NCI-H1092 (cell line): ENCODE measurements around the gene FURIN.
"Not testable (repeated sequence)": the region's sequence is repeated elsewhere in the genome, so short reads cannot be mapped to it uniquely, and the experiment has no call there.

Experiments
- DNase-seq: peaks from one replicate; lab custom pipeline; 2025; lab: John Stamatoyannopoulos, UW

The FURIN gene

DNA sequence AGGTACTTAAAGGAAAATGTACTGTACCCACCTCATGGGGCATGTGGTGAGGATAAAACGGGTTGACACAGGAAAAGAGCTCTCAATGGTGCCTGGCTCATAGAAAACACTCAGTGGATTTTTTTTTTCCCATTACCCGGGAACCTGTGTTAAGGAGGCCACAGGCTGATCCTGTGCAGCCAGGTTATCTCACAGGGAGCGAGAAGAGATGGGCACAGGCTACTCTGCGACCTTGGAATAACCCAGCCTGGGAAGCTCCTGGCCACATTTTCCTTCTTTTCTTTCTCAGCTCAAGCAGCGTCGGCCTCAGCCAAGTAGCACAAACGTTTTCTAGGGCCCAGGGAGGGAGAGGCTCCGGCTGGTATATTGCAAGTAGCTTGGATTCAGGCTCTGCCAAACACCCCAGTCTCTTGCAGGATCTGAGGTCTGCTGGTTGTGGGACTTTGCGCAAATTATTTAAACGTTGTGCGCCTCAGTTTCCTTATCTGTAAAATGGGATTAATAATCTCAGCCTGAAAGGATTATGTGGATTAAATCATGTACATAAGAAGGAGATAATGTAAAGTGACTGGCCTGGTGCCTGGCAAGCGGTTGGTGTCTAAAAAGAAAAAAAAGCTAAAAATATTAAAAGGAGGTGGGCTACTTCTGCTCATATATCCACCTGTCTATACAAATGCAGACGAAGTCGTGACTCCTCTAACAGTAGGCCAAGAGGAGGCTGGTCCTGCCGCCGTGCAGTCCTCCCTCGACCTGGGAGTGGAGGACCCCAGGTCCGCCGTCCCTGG lies 2.2 kb downstream of the FURIN start:
- no peak for DNase-seq

DNA sequence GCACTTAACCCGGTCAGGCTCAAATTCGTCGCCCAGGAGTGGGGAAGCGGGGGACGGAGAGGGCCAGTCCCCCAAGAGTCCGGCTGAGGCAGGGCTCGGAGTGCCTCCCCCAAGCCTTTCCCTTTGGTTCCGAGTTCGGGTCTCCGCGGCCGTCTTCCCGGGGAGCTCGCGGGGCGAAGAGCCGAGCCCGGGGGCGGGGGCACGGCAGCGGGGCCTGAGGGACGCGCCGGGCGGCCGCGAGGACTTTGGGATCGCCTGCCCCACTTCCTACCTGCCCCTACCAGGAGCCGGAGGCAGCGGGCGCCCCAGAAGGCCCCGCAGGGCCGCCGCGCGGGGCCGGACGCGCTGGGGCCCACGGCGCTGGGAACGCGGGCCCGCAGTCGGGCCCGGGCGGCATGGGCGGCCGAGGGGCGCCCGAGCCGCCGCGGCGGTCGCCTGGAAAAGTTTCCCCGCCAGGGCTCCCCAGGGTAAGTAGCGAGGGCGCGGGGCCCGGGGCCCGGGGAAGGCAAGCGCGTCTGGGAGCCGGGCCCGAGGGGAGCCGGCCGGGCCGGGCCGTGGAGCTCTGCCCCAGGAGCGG lies 2.8 kb downstream of the FURIN start:
- DNase-seq: no peak

DNA sequence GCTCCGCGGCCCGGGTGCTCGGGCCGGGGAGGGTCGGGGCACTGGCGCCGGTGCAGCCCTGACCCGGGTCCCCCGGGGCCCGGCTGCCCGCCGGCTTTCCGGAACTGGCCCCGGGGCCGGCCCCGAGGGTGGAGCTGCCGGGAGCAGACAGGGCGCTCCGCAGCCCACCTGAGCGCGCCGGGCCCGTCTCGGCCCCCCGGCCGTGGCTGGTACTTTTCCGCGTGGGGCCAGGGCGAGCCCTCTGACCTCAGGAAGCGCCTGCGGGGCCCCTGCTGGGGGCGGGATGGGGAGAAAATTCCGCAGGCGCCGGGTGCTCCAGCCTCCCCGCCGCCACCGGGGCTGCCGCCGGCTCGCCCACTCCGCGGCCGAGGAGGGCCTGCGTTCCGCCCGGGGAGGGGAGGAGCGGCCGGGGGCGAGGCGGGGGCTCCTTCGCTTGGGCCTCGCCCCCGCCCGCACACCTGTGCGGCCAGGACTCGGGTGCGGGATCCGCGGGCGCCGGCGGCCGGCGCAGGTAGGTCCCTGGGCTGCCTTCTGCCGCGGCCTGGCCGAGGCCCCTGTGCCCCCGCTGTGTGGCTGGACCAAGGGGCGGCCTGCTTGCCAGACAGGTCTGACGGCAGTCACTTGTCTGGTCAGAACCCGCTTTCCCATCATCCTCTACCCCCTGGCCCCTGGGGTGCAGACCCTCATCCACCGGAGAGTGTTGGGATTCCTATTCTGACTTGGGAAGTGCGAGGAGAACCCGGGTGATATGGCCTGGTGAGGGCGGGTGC lies 3.5 kb downstream of the FURIN start:
- no peak for DNase-seq

DNA sequence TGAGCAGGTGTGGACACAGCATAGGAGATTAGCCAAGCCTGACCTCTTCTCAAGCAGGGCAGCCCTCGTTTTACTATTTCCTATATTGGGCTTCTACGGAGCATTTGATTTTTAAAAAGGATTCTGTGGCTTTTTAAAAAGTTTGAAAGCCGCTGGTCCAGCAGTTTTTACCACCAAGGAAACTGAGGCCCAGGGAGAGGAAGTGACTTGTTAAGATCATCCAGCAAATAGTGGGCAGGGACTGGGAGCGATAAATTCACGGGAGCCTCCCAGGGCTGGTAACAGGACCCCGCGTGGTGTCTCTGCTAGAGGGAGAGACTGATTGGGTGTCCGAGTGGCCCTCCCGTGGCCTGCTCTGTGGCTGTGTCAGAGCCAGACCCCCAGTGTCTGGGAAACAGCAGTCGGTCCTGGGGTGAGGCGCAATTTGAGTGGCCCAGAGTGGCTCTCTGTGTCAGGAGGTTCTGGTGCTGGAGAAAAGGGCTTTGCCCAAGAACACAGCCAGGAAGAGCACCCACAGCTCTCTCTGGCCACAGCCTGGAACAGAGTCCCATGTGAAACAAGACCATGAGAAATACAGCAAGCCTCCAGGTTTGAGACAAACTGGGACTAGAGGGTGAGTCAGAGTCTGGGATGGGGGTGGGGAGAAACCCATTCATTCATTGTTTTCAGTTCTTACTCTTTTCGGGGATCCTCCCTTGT lies 4.2 kb downstream of the FURIN start:
- DNase-seq: no peak

DNA sequence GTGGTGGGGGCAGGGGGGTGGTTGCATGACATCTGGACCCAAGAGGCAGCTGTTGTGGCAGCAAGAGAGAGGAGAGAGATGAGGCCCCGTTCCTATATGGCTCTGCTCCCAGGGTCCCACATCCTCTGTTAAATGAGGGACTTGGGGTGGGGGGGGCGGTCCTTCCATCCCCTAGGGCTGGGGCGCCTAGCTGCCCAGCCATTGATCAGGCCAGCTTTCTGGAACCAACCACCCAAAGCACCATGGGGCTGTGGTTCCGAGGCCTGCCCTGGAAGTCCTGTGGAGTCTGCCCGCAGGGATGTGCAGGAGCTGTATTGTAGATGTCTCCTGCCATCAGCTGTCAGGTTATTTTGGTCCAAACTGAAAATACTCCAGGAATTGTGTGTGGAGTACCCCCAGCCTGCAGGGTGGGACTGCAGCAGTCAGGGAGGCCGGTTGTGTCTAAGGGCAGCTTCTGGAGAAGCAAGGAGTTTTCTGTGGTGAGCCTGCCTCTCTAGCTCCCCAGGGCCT lies 5.2 kb downstream of the FURIN start:
- no peak for DNase-seq

DNA sequence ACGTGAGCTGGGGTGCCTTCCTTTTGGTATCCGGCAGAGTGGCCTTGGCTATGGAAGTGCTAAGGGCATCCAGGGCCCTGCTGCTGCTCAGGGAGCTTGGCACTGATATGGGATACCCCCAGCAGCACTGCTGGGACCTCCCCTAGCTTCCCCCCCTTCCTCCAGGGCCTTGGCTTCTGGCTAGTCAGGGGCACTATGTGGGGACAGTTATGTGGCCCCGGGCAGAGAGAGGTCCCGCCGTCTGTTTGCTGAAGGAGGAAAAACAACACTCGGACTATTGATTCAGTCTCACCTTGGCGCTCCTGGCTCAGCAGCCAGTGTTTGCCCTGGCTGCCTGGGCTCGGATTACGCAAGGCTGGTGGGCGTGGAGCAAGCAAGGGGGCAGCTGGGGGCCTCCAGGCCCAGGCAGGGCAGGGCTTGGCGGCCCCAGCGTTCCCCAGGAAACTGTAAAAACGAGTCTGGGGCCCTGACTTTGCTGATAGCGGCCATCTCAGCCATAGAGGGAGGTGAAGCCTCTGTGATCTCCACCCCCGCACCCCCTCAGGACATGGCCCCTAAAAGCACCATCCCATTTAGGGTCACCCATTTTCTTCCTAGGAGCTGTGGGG lies 5.7 kb downstream of the FURIN start:
- DNase-seq: peak; percentile 34

DNA sequence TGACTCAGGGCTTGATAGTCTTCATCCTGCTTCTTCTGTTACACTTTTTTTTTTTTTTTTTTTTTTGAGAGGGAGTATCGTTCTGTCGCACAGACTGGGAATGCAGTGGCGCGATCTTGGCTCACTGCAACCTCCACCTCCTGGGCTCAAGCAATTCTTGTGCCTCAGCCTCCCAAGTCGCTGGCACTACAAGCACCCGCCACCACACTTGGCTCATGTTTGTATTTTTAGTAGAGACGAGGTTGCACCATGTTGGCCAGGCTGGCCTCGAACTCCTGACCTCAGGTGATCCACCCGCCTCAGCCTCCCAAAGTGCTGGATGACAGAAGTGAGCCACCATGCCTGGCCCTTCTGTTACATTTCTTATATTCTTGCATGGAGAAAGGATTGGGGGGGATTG lies 6.6 kb downstream of the FURIN start:
- not testable (repeated sequence) for DNase-seq

DNA sequence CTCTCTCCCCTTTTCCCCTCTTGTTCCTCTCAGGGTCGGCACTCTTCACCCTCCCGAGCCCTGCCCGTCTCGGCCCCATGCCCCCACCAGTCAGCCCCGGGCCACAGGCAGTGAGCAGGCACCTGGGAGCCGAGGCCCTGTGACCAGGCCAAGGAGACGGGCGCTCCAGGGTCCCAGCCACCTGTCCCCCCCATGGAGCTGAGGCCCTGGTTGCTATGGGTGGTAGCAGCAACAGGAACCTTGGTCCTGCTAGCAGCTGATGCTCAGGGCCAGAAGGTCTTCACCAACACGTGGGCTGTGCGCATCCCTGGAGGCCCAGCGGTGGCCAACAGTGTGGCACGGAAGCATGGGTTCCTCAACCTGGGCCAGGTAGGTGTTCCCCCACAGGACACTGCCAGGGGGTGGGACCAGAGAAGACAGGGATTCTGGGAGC lies 7.2 kb downstream of the FURIN start:
- DNase-seq: no peak

DNA sequence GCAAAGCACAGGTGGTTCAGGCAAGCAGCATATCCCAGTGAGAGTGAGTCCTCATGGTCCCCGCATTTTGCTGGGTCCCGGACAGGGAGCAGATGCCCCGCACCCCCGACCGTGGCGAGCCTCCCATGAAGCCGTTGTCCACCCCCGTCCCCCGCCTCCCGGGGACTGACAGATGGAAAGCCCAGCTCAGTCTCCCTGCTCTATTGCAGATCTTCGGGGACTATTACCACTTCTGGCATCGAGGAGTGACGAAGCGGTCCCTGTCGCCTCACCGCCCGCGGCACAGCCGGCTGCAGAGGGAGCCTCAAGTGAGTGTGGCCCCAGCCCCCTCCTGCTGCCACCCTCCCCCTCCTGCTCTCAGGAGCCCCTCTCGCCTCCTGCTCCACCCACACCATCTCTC lies 7.7 kb downstream of the FURIN start:
- DNase-seq: no peak

DNA sequence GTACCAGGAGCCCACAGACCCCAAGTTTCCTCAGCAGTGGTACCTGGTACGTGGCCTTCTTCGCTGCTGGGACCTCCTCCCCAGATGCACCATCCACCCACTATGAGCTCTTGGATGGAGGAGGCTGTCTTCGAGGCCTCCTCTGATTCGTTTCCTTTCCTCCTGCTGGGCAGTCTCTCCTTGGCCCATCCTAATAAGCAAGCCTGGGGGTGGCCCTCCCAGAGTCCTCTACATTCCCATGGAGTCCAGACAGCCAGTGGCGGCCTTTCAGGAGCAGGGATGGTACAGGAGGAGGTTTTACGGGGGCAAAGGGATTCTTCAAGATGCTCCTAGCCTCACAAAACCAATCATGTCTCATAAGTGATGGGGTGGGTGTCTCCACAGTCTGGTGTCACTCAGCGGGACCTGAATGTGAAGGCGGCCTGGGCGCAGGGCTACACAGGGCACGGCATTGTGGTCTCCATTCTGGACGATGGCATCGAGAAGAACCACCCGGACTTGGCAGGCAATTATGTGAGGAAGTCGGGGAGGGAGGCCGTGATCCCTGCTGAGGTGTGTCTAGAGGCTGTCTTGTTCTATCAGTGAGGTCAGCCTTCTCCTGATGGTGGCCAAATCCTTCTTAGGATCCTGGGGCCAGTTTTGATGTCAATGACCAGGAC lies 8.3 kb downstream of the FURIN start:
- no peak for DNase-seq

DNA sequence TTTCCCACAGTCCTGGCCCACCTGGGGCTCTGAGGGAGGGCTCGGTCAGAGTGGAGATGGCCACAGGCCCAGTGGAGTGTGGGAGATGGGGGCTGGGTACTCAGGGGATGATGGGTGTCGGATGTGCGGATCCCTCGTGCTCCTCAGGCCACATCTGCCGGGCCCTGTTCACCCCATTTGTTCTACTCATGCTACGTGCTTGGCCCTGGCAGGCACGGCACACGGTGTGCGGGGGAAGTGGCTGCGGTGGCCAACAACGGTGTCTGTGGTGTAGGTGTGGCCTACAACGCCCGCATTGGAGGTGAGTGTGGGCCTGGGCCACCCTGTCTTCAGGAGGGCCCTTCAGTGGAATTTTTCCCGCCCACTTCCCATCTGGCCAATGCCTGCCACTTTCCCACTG lies 8.9 kb downstream of the FURIN start:
- no peak for DNase-seq

DNA sequence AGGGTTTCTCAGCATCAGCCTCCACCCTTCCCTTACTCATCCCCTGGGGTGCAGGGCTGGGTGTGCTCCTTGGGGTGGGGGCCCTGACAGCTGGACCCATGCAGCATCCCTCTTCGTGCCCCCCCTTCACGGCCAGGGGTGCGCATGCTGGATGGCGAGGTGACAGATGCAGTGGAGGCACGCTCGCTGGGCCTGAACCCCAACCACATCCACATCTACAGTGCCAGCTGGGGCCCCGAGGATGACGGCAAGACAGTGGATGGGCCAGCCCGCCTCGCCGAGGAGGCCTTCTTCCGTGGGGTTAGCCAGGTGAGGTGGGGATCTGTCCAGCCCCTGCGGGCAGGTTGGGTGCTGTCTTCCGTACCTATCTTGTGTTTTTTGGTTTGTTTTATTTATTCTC lies 9.6 kb downstream of the FURIN start:
- DNase-seq: no peak

DNA sequence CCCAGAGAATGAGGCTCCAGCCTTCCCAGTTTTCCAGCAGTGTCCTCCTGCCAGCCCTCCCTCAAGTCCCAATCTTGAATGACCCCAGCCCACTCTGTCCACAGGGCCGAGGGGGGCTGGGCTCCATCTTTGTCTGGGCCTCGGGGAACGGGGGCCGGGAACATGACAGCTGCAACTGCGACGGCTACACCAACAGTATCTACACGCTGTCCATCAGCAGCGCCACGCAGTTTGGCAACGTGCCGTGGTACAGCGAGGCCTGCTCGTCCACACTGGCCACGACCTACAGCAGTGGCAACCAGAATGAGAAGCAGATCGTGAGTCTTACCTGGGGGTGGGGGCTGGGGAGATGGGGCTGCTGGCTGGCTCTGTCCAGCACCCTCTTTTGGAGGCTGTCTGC lies 10.3 kb downstream of the FURIN start:
- no peak for DNase-seq

DNA sequence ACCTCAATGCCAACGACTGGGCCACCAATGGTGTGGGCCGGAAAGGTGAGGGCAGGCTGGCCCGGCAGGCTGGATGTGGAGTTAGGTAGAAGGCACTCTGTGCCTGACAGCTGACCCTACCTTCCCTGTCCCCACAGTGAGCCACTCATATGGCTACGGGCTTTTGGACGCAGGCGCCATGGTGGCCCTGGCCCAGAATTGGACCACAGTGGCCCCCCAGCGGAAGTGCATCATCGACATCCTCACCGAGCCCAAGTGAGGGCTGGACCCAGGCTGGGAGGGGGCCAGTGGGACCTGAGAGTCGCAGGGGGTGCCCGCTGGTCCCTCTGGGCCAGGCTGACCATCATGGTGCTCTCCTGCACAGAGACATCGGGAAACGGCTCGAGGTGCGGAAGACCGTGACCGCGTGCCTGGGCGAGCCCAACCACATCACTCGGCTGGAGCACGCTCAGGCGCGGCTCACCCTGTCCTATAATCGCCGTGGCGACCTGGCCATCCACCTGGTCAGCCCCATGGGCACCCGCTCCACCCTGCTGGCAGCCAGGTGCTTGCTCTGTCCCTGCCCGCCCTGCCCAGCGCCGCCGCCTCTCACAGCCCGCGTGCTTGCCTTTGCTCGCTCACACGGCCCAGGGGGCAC lies 11.5 kb downstream of the FURIN start:
- DNase-seq: no peak

DNA sequence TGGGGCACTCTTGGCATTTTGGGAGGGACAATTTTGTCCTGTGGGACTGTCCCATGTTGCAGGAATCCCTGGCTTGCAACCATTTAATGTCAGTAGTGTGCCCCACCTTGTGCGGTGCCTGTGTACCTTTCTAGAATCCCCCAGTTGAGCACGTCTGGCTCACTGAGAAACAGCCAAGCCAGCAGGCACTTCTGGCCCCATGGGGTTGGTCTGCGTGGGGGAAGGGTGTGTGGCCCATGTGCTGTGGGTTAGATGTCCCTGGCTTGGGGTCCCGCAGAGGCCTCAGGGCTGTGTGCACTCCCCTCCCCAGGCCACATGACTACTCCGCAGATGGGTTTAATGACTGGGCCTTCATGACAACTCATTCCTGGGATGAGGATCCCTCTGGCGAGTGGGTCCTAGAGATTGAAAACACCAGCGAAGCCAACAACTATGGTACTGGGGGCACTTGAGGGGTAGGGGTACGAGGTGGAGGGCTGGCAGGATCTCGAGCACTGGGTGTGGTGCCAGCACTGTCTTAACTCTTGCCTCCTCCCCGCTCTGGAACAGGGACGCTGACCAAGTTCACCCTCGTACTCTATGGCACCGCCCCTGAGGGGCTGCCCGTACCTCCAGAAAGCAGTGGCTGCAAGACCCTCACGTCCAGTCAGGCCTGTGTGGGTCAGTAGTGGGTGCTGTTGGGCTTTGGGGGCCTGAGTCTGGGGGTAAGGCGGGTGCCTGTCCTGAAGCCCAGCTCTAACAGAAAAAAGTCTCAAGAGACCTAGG lies 12.2 kb downstream of the FURIN start:
- DNase-seq: no peak

DNA sequence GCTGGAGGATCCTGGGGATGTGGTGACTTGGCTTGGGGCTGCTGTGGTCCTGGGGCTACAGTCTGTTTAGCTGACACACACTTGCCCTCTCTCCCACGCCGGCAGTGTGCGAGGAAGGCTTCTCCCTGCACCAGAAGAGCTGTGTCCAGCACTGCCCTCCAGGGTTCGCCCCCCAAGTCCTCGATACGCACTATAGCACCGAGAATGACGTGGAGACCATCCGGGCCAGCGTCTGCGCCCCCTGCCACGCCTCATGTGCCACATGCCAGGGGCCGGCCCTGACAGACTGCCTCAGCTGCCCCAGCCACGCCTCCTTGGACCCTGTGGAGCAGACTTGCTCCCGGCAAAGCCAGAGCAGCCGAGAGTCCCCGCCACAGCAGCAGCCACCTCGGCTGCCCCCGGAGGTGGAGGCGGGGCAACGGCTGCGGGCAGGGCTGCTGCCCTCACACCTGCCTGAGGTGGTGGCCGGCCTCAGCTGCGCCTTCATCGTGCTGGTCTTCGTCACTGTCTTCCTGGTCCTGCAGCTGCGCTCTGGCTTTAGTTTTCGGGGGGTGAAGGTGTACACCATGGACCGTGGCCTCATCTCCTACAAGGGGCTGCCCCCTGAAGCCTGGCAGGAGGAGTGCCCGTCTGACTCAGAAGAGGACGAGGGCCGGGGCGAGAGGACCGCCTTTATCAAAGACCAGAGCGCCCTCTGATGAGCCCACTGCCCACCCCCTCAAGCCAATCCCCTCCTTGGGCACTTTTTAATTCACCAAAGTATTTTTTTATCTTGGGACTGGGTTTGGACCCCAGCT lies 13.0 kb downstream of the FURIN start:
- no peak for DNase-seq

DNA sequence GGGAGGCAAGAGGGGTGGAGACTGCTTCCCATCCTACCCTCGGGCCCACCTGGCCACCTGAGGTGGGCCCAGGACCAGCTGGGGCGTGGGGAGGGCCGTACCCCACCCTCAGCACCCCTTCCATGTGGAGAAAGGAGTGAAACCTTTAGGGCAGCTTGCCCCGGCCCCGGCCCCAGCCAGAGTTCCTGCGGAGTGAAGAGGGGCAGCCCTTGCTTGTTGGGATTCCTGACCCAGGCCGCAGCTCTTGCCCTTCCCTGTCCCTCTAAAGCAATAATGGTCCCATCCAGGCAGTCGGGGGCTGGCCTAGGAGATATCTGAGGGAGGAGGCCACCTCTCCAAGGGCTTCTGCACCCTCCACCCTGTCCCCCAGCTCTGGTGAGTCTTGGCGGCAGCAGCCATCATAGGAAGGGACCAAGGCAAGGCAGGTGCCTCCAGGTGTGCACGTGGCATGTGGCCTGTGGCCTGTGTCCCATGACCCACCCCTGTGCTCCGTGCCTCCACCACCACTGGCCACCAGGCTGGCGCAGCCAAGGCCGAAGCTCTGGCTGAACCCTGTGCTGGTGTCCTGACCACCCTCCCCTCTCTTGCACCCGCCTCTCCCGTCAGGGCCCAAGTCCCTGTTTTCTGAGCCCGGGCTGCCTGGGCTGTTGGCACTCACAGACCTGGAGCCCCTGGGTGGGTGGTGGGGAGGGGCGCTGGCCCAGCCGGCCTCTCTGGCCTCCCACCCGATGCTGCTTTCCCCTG lies 13.8 kb downstream of the FURIN start:
- DNase-seq: no peak

DNA sequence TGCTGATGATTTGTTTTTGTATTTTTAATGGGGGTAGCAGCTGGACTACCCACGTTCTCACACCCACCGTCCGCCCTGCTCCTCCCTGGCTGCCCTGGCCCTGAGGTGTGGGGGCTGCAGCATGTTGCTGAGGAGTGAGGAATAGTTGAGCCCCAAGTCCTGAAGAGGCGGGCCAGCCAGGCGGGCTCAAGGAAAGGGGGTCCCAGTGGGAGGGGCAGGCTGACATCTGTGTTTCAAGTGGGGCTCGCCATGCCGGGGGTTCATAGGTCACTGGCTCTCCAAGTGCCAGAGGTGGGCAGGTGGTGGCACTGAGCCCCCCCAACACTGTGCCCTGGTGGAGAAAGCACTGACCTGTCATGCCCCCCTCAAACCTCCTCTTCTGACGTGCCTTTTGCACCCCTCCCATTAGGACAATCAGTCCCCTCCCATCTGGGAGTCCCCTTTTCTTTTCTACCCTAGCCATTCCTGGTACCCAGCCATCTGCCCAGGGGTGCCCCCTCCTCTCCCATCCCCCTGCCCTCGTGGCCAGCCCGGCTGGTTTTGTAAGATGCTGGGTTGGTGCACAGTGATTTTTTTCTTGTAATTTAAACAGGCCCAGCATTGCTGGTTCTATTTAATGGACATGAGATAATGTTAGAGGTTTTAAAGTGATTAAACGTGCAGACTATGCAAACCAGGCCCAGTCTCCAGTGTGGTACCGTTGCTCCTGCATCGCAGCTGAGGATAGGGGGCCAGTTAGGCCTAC lies 14.6 kb downstream of the FURIN start:
- DNase-seq: no peak
